ENCODE results near the gene SLC4A2. TPM values are rescaled to one million over a fixed set of nuclear protein-coding genes. Genes with fewer than 3 reads are reported as not detected.

SLC4A2 gene
- total RNA-seq, 1 donor from 2014 or later = 371 TPM

GRCh38 chr7:151116603-151117440 lies 57.4 kb downstream of the SLC4A2 start:
- no peaks in the 10 kb centered on the region for H3K27me3 Mint-ChIP-seq (ENCODE audit: low read depth)
- no peak overlapping the region for H3K4me3 Mint-ChIP-seq (ENCODE audit: unreplicated experiment)
- H3K36me3 Mint-ChIP-seq (ENCODE audit: low read depth) = peaks cover 25% of the 10 kb centered on the region
- H3K4me1 Mint-ChIP-seq (ENCODE audit: low read depth) = peaks cover 22% of the 10 kb centered on the region
- H3K27ac Mint-ChIP-seq (ENCODE audit: unreplicated experiment) = no peak overlapping the region
- no peak for TF ChIP-seq CTCF (IDR thresholded peaks at IDR 0.05)
- no peak for DNase-seq (ENCODE audit: low spot score)
- H3K9me3 Mint-ChIP-seq (ENCODE audit: low read depth) = no peaks in the 10 kb centered on the region

GRCh38 chr7:151117565-151117964 lies 58.2 kb downstream of the SLC4A2 start:
- Mint-ChIP-seq H3K9me3 (ENCODE audit: low read depth) (no peaks in the 10 kb centered on the region), H3K4me1 (ENCODE audit: low read depth) (peaks cover 22% of the 10 kb centered on the region), H3K4me3 (ENCODE audit: unreplicated experiment) (no peak overlapping the region), H3K36me3 (ENCODE audit: low read depth) (peaks cover 26% of the 10 kb centered on the region), H3K27ac (ENCODE audit: unreplicated experiment) (no peak overlapping the region), H3K27me3 (ENCODE audit: low read depth) (no peaks in the 10 kb centered on the region)
- no peak for TF ChIP-seq CTCF (IDR thresholded peaks at IDR 0.05)
- DNase-seq (ENCODE audit: low spot score) = no peak

- no peak for TF ChIP-seq CTCF (IDR thresholded peaks at IDR 0.05)
- Mint-ChIP-seq H3K4me1 (ENCODE audit: low read depth) (peaks cover 15% of the 10 kb centered on the region), H3K9me3 (ENCODE audit: low read depth) (no peaks in the 10 kb centered on the region), H3K27ac (ENCODE audit: unreplicated experiment) (no peak overlapping the region), H3K27me3 (ENCODE audit: low read depth) (no peaks in the 10 kb centered on the region), H3K36me3 (ENCODE audit: low read depth) (peaks cover 29% of the 10 kb centered on the region), H3K4me3 (ENCODE audit: unreplicated experiment) (no peak overlapping the region)
- no peak for DNase-seq (ENCODE audit: low spot score)
These were observed 59.0 kb downstream of the SLC4A2 start for GRCh38 chr7:151118108-151119054.

- no peak overlapping the region for H3K4me3 Mint-ChIP-seq (ENCODE audit: unreplicated experiment)
- no peak overlapping the region for H3K27ac Mint-ChIP-seq (ENCODE audit: unreplicated experiment)
- no peak for DNase-seq (ENCODE audit: low spot score)
- no peaks in the 10 kb centered on the region for H3K9me3 Mint-ChIP-seq (ENCODE audit: low read depth)
- H3K36me3 Mint-ChIP-seq (ENCODE audit: low read depth) = peaks cover 34% of the 10 kb centered on the region
- H3K27me3 Mint-ChIP-seq (ENCODE audit: low read depth) = no peaks in the 10 kb centered on the region
- H3K4me1 Mint-ChIP-seq (ENCODE audit: low read depth) = peaks cover 13% of the 10 kb centered on the region
- no peak for TF ChIP-seq CTCF (IDR thresholded peaks at IDR 0.05)
These were observed 59.6 kb downstream of the SLC4A2 start for GRCh38 chr7:151119055-151119415.

GRCh38 chr7:151119902-151120301 lies 60.5 kb downstream of the SLC4A2 start:
- DNase-seq (ENCODE audit: low spot score) = no peak
- no peak for TF ChIP-seq CTCF (IDR thresholded peaks at IDR 0.05)
- Mint-ChIP-seq H3K27ac (ENCODE audit: unreplicated experiment) (no peak overlapping the region), H3K4me3 (ENCODE audit: unreplicated experiment) (no peak overlapping the region), H3K4me1 (ENCODE audit: low read depth) (peaks cover 14% of the 10 kb centered on the region), H3K27me3 (ENCODE audit: low read depth) (no peaks in the 10 kb centered on the region), H3K9me3 (ENCODE audit: low read depth) (no peaks in the 10 kb centered on the region), H3K36me3 (ENCODE audit: low read depth) (peaks cover 39% of the 10 kb centered on the region)

Measured in chondrocyte (in vitro differentiated cells).